Measurements from ENCODE around the gene SLPI.

Gene SLPI

GRCh38 chr20:45275338-45275737, 21.0 kb upstream of the SLPI start:
- no peak for DNase-seq (ENCODE audit: low spot score)

GRCh38 chr20:45269754-45270270, 15.4 kb upstream of the SLPI start:
- no peak for DNase-seq (ENCODE audit: low spot score)

- DNase-seq (ENCODE audit: low spot score) = no peak
Observed at GRCh38 chr20:45269056-45269455, 14.7 kb upstream of the SLPI start.

GRCh38 chr20:45268531-45268930, 14.2 kb upstream of the SLPI start:
- no peak for DNase-seq (ENCODE audit: low spot score)

- DNase-seq (ENCODE audit: low spot score) = no peak
Observed at GRCh38 chr20:45266977-45267376, 12.6 kb upstream of the SLPI start.

GRCh38 chr20:45263556-45264266, 9.3 kb upstream of the SLPI start:
- no peak for DNase-seq (ENCODE audit: low spot score)

GRCh38 chr20:45258664-45259063, 4.3 kb upstream of the SLPI start:
- no peak for DNase-seq (ENCODE audit: low spot score)

GRCh38 chr20:45258259-45258658, 3.9 kb upstream of the SLPI start:
- no peak for DNase-seq (ENCODE audit: low spot score)

- DNase-seq (ENCODE audit: low spot score) = peak; percentile 55
Observed at GRCh38 chr20:45257711-45258110, 3.3 kb upstream of the SLPI start.

GRCh38 chr20:45257161-45257560, 2.8 kb upstream of the SLPI start:
- no peak for DNase-seq (ENCODE audit: low spot score)

GRCh38 chr20:45253261-45253660, 1.1 kb downstream of the SLPI start:
- peak; percentile 27 for DNase-seq (ENCODE audit: low spot score)

- no peak for DNase-seq (ENCODE audit: low spot score)
Observed at GRCh38 chr20:45251884-45252560, 2.3 kb downstream of the SLPI start.

GRCh38 chr20:45248609-45249008, 5.8 kb downstream of the SLPI start:
- no peak for DNase-seq (ENCODE audit: low spot score)

- DNase-seq (ENCODE audit: low spot score) = no peak
Observed at GRCh38 chr20:45247865-45248264, 6.5 kb downstream of the SLPI start.

GRCh38 chr20:45246109-45246508, 8.3 kb downstream of the SLPI start:
- no peak for DNase-seq (ENCODE audit: low spot score)

- no peak for DNase-seq (ENCODE audit: low spot score)
Observed at GRCh38 chr20:45238139-45238538, 16.2 kb downstream of the SLPI start.

- DNase-seq (ENCODE audit: low spot score) = no peak
Observed at GRCh38 chr20:45235995-45236394, 18.4 kb downstream of the SLPI start.

GRCh38 chr20:45230631-45231030, 23.7 kb downstream of the SLPI start:
- DNase-seq (ENCODE audit: low spot score) = no peak

GRCh38 chr20:45229264-45230056, 24.9 kb downstream of the SLPI start:
- peak; percentile 29 for DNase-seq (ENCODE audit: low spot score)

GRCh38 chr20:45226287-45226686, 28.1 kb downstream of the SLPI start:
- DNase-seq (ENCODE audit: low spot score) = no peak

GRCh38 chr20:45223136-45223535, 31.2 kb downstream of the SLPI start:
- DNase-seq (ENCODE audit: low spot score) = no peak

GRCh38 chr20:45221076-45221475, 33.3 kb downstream of the SLPI start, which contains the start of gene SEMG2:
TSS of gene SEMG2 (plus strand) at chr20:45221373. CDS start at chr20:45221390, 17 bp downstream.
- DNase-seq (ENCODE audit: low spot score) = no peak

- DNase-seq (ENCODE audit: low spot score) = no peak
Observed at GRCh38 chr20:45218636-45219035, 35.7 kb downstream of the SLPI start.
